Hepatic stellate cell (primary cell): ENCODE data around the gene ITGA2.

Source experiments
- DNase-seq: peaks from one replicate; pipeline ENCODE4 v3.0.0; 2011; ENCODE audit warnings: low spot score

ITGA2 gene

DNA sequence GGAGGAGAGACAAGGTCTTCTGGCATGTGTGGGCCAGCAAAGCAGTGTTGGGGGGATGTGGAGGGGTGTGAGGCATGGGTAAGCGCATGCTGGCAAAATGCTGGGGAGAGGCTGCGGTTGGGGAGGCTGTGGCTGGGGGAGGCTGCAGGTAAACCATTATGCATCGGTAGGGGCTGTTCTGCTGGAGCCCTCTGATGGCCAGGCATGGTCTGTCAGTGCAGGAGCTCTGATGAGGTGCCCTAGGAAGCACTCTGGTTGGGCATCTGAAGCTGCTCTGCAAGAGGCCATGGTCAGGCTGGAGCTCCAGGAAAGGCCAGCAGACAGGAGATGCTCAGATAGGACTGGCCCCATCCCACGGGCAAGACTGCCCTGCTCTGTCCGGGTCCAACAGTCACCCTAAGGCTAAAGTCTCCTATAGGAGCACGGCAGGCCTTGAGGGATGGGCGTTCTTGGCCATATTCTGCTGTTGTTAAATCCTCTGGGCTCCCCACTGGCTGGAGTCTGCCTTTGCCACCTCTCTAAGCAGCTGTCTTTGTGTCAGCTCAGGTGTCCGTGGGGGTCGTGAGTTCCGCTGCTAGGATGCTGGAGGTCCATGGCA is 28.7 kb downstream of the ITGA2 start:
- no peak for DNase-seq

GRCh38 chr5:53019320-53019719 is 30.2 kb downstream of the ITGA2 start:
- DNase-seq = peak; percentile 56

DNA sequence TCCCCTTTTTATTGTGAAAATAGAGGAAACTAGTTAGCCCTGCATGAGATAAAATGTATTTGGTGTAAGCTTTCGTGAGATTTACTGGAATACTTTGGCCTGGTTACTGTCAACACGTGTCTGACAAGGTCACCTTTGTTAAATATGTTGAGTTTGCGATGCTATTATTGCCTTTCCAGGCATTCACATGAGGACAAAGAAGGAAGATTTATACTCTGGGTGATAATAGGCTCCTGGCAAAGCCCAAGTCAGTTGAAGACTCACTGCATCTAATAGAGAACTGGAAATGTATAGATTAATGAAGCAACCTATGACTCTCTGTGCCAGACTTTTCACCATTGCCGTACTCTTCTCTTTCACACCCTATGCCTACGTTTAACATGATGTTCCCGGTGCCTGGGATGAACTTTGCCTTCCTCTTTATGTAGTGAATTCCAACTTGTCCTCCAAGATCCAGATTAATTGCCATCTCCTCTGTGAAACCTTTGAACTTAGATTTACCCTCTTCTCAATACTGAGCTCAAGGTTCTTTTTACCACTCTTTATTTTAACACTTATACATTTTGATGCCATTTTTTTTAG is 33.9 kb downstream of the ITGA2 start:
- no peak for DNase-seq

GRCh38 chr5:53023969-53024368 is 34.8 kb downstream of the ITGA2 start:
- peak; percentile 46 for DNase-seq

DNA sequence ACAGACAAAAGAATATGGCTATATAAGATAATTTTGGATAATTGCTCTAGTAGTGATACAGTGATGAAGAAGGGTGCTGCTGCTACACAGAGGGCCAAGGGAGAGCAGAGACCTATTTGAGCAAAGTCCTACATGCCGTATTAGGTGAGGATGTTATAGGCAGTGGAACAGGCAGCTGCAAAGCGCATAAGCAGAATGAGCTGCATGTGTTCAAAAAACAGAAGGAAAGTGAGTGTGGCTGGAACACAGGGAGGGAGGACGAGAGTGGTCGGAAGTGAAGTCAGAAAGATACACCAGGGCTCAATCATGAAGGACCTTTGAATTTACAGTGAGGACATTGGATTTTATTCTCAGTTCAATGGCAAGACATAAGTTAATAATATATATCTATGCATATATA is 35.4 kb downstream of the ITGA2 start:
- no peak for DNase-seq

- no peak for DNase-seq
Measured at GRCh38 chr5:53025487-53025886, 36.3 kb downstream of the ITGA2 start.

- no peak for DNase-seq
Measured at GRCh38 chr5:53027913-53028312, 38.8 kb downstream of the ITGA2 start.

DNA sequence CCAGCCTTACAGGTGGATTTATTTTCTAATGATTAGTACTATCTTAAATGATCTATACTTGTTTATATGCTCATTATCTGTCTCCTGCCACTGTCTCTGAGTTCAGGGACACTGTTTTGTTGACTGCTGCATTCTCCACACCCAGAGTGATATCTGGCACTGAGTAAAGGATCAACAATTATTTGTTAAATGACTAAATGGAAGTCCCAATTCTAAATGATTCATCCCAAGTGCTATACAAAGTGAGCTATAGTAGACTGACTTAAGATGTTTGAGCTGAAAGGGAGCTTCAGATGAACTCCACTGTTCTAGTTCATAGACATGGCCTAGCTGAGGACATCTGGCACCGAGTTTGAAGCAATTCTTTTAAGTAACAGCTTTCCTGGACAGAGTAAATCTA is 40.5 kb downstream of the ITGA2 start:
- DNase-seq = no peak

DNA sequence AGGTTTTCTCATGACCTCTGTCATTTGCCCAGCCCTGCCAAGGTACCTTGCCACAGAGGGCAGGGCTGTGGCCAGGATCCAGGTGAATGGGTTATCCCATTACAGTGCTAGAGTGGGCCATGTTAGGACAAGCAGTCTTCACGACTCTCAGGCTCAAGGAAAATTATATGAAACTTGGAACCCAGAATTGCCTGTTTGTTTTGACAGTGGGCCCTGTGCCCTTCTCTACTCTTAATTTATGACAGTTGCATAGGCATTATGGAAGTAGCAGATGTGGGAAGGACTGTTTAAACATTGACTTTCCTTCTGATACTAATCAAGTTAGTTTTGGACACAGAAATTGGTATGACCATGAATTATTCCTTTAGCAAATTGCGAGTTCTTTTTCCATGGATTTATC is 41.7 kb downstream of the ITGA2 start:
- no peak for DNase-seq

GRCh38 chr5:53031695-53032096 is 42.5 kb downstream of the ITGA2 start:
- peak; percentile 31 for DNase-seq

- no peak for DNase-seq
Measured at GRCh38 chr5:53032188-53032587, 43.0 kb downstream of the ITGA2 start.

- DNase-seq = no peak
Measured at GRCh38 chr5:53034832-53035231, 45.7 kb downstream of the ITGA2 start.

GRCh38 chr5:53035868-53036381 is 46.8 kb downstream of the ITGA2 start:
- DNase-seq = no peak

DNA sequence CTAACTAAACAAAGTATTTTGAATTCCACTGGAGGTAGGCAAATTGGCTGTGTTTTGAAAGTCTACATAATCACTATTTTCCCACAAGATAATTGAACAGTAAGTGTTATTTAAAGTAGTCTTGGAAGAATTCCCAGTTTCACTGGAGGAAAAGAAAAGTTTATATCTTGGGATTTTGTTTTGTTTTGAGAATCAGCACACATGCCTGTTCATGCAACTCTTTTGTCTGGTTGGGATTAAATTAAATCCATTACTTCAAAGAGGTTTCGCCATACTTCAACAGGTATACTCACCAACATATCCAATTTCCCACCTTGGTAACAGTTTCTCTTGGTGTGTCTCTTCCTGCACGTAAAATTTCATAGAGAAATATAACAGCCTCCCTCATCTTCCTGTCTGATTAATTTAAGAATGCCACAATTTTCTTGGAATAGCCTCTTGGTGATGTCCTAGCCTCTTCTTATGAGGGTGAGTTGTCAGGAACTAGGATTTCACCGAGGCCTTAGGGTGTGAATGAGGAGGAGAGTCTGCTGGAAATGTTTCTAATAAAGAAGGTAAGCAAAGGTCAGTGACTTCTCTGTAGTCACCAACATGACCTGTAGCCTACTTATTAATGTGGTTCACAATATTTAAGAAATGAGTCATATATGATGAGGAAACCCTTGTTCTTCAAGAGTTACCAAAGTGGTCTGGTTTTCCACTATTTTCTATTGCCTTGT is 48.1 kb downstream of the ITGA2 start:
- DNase-seq = peak; percentile 11

GRCh38 chr5:53038196-53038847 is 49.2 kb downstream of the ITGA2 start:
- DNase-seq = no peak

DNA sequence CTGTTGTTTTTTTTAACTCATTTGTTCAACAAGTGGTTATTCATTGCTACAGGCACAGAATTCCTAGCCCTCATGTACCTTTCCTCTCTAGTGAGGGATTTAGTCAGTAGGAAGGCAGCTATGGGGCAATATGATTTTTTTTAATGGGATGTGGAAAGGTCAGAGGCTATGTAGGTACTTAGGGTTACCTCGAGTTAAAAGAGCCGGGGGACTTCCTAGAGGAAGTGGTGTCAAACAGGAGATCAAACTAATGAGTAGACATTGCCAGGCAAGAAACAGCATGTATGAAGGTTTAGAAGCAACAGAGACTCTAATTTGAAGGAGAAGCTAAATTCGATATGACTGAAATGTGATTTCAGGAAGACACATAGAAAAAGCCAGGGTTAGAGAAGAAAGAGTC is 50.7 kb downstream of the ITGA2 start:
- DNase-seq = no peak

GRCh38 chr5:53041071-53041692 is 52.0 kb downstream of the ITGA2 start:
- no peak for DNase-seq

- no peak for DNase-seq
Measured at GRCh38 chr5:53041740-53042139, 52.6 kb downstream of the ITGA2 start.

GRCh38 chr5:53045263-53045662 is 56.1 kb downstream of the ITGA2 start:
- DNase-seq = no peak

DNA sequence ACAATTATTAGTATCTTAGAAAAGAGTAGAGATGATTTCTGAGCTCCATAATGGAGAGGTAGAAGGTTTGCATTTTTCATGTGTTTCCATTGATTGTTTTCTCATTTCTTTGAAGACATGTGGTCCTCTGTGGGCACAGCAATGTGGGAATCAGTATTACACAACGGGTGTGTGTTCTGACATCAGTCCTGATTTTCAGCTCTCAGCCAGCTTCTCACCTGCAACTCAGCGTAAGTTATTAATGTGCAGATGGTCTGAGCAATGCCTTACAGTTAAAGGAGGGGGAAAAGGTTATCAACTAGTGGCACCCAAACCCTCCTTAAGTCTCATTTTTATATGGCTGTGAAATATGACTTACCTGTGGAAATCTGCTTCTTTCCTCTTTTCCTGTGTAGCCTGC is 59.1 kb downstream of the ITGA2 start:
- no peak for DNase-seq

DNA sequence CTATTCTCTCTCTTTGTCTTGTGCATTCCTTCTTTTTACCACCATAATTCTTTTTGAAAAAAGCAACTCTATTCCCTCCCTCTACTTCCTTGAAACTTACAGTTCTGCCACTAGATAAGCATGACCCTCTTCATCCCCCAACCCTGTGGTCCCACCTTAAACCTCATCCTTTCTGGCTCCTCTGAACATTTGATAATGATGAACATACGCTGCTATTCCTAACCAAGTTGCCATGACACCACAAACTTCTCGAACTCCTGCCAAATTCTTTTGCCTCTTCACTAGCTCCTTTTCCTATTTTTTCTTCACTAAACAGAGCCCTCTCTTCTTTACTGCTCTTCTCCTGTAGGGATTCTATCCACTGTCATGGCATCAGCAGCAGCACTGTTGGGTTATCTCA is 63.3 kb downstream of the ITGA2 start:
- no peak for DNase-seq

- DNase-seq = no peak
Measured at GRCh38 chr5:53053364-53053763, 64.2 kb downstream of the ITGA2 start.

DNA sequence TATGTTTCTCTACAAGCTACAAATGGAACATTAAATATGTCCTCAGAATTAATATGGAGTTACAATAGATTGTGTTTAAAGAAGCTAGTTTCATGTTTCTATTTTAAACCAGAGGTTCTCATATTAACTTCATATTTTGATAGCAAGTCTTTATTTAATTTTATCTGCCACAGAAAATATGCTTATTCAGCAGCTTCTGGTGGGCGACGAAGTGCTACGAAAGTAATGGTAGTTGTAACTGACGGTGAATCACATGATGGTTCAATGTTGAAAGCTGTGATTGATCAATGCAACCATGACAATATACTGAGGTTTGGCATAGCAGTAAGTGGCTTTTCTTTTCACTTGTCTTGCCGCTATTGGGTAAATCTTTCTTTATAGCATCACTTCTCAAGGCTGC is 66.2 kb downstream of the ITGA2 start:
- DNase-seq = no peak
